Choroid plexus epithelial cell (primary cell): ENCODE data around the gene EFNA4.

Source experiments
- DNase-seq: peaks from one replicate; pipeline ENCODE4 v3.0.0-alpha.2; 2010; ENCODE audit warnings: low read depth
- H3K4me3 ChIP-seq: 2 replicates; pipeline ENCODE4 v1.5.1; 2011; ENCODE audit warnings: low read depth, mild to moderate bottlenecking, control low read depth, low read length, moderate library complexity
- CTCF ChIP-seq: conservative IDR thresholded peaks from 2 replicates; pipeline ENCODE4 v1.5.1; 2011; ENCODE audit warnings: low read depth, mild to moderate bottlenecking, control low read depth, inconsistent platforms, low read length, moderate library complexity

Gene EFNA4

GRCh38 chr1:155069551-155070157, 6.1 kb downstream of the EFNA4 start:
- no peak for DNase-seq
- TF ChIP-seq CTCF, result no peak
- H3K4me3 ChIP-seq, result no peak overlapping the region

- TF ChIP-seq CTCF, result no peak
- H3K4me3 ChIP-seq, result peak overlapping the region; percentile 58
- DNase-seq, result no peak
These were observed 6.7 kb downstream of the EFNA4 start for GRCh38 chr1:155070158-155070621.

- peak; percentile 73 for DNase-seq
- TF ChIP-seq CTCF, result peak; percentile 38
- H3K4me3 ChIP-seq, result peak overlapping the region; percentile 58
These were observed 7.4 kb downstream of the EFNA4 start for GRCh38 chr1:155070721-155071569.

GRCh38 chr1:155071701-155072100, 8.2 kb downstream of the EFNA4 start:
- no peak for TF ChIP-seq CTCF
- no peak overlapping the region for H3K4me3 ChIP-seq
- no peak for DNase-seq

- no peak for TF ChIP-seq CTCF
- no peak for DNase-seq
- H3K4me3 ChIP-seq, result no peak overlapping the region
These were observed 9.2 kb downstream of the EFNA4 start for GRCh38 chr1:155072531-155073289.

- no peak for TF ChIP-seq CTCF
- no peak for DNase-seq
- H3K4me3 ChIP-seq, result no peak overlapping the region
These were observed 10.1 kb downstream of the EFNA4 start for GRCh38 chr1:155073377-155074242.
